SU-DHL-6 (cell line): ENCODE measurements around the gene ARHGAP29.

Source experiments
- H2AFZ ChIP-seq: fragments of 200-600 bp; sonication (generic); 2 replicates; pipeline ENCODE4 v1.6.1; 2014; ENCODE audit warnings: low read depth, mild to moderate bottlenecking, moderate library complexity, mixed read lengths, antibody characterized with exemption, low read length; ENCODE audit not compliant: severe bottlenecking
- H3F3A ChIP-seq: fragments of 200-600 bp; shearing (Covaris generic); 2 replicates; pipeline ENCODE4 v1.6.0; 2016; ENCODE audit warnings: antibody characterized with exemption, mild to moderate bottlenecking; ENCODE audit not compliant: insufficient read depth
- H3K27ac ChIP-seq: fragments of 200-600 bp; sonication (generic); 2 replicates; pipeline ENCODE4 v1.5.1; 2016; ENCODE audit warnings: low read depth, mild to moderate bottlenecking, low read length, moderate library complexity, mixed read lengths
- H3K27me3 ChIP-seq: fragments of 200-600 bp; sonication (generic), shearing (Covaris generic); 2 replicates; pipeline ENCODE4 v1.6.0; 2014; ENCODE audit warnings: mild to moderate bottlenecking, low read length
- H3K36me3 ChIP-seq: fragments of 200-600 bp; sonication (generic); 2 replicates; pipeline ENCODE4 v1.6.1; 2014; ENCODE audit warnings: mild to moderate bottlenecking, low read length, mixed read lengths
- H3K4me2 ChIP-seq: fragments of 300-600, 200-600 bp; shearing (Covaris generic), sonication (generic); 2 replicates; pipeline ENCODE4 v1.6.0; 2014; ENCODE audit warnings: low read length, low read depth, mild to moderate bottlenecking; ENCODE audit not compliant: poor library complexity, severe bottlenecking
- H3K4me3 ChIP-seq: fragments of 200-600 bp; sonication (generic); 2 replicates; pipeline ENCODE4 v1.5.1; 2014; ENCODE audit warnings: antibody characterized with exemption, low read length, mild to moderate bottlenecking, mixed read lengths; ENCODE audit not compliant: insufficient read depth, poor library complexity, severe bottlenecking
- H3K79me2 ChIP-seq: fragments of 200-600 bp; sonication (generic); 2 replicates; pipeline ENCODE4 v1.6.1; 2014; ENCODE audit warnings: mild to moderate bottlenecking, low read length, moderate library complexity; ENCODE audit not compliant: insufficient read depth
- H3K9ac ChIP-seq: fragments of 200-600 bp; sonication (generic); 2 replicates; pipeline ENCODE4 v1.7.0; 2014; ENCODE audit warnings: mild to moderate bottlenecking, low read length
- H3K9me2 ChIP-seq: fragments of 200-600 bp; sonication (generic); replicated peaks from 2 replicates; pipeline ENCODE4 v1.6.1; 2014; ENCODE audit warnings: low read length; ENCODE audit not compliant: insufficient read depth
- H3K9me3 ChIP-seq: fragments of 200-600 bp; sonication (generic); 2 replicates; pipeline ENCODE4 v1.6.1; 2014; ENCODE audit warnings: low read length, mixed read lengths; ENCODE audit not compliant: insufficient read depth
- H4K20me1 ChIP-seq: fragments of 200-600 bp; sonication (generic); 2 replicates; pipeline ENCODE4 v1.6.1; 2014; ENCODE audit warnings: low read depth, mild to moderate bottlenecking, antibody characterized with exemption, low read length, moderate library complexity, mixed read lengths
- EZH2phosphoT487 ChIP-seq: fragments of 200-600 bp; sonication (generic), shearing (Covaris generic); conservative IDR thresholded peaks from 2 replicates; pipeline ENCODE4 v1.6.1; 2018; ENCODE audit warnings: mild to moderate bottlenecking, antibody characterized with exemption, low read length, moderate library complexity, mixed read lengths
- TF ChIP-seq, protein P1 (sequence below): fragments of 200-600 bp; sonication (generic); IDR thresholded peaks from one replicate; pipeline ENCODE4 v1.5.1; 2017; ENCODE audit warnings: antibody characterized with exemption, mild to moderate bottlenecking, low read length, moderate library complexity; ENCODE audit not compliant: insufficient read depth, poor library complexity, severe bottlenecking

ARHGAP29 gene

DNA sequence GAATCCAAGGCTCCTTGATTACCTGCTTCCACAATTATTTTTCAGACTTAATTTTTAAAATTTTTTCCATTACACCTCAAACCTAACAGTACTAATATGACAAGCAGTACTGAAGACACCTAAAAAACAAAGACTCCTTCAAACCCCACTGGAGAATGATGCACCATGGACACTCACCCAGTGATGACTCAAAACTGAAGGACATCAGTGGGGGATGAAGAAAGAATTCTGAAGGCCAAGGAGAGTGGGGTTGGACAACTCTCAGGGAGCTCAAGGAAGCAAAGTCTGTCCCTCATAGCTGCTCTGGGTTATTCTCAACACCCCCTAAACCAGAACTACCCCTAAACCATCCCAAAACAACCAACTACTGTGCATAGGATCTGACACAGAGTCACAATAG lies 2.4 kb upstream of the ARHGAP29 start:
- H3K27me3 ChIP-seq = no peaks in the 10 kb centered on the region
- no peak overlapping the region for H3K4me2 ChIP-seq
- H3K36me3 ChIP-seq = no peaks in the 10 kb centered on the region
- no peaks in the 10 kb centered on the region for H4K20me1 ChIP-seq
- H3K9ac ChIP-seq = no peak overlapping the region
- TF ChIP-seq, protein P1, sequence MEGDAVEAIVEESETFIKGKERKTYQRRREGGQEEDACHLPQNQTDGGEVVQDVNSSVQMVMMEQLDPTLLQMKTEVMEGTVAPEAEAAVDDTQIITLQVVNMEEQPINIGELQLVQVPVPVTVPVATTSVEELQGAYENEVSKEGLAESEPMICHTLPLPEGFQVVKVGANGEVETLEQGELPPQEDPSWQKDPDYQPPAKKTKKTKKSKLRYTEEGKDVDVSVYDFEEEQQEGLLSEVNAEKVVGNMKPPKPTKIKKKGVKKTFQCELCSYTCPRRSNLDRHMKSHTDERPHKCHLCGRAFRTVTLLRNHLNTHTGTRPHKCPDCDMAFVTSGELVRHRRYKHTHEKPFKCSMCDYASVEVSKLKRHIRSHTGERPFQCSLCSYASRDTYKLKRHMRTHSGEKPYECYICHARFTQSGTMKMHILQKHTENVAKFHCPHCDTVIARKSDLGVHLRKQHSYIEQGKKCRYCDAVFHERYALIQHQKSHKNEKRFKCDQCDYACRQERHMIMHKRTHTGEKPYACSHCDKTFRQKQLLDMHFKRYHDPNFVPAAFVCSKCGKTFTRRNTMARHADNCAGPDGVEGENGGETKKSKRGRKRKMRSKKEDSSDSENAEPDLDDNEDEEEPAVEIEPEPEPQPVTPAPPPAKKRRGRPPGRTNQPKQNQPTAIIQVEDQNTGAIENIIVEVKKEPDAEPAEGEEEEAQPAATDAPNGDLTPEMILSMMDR = no peak
- TF ChIP-seq EZH2phosphoT487 = no peak
- no peaks in the 10 kb centered on the region for H3K9me2 ChIP-seq
- no peak overlapping the region for H3K27ac ChIP-seq
- no peaks in the 10 kb centered on the region for H3F3A ChIP-seq
- H2AFZ ChIP-seq = no peak overlapping the region
- H3K9me3 ChIP-seq = no peaks in the 10 kb centered on the region
- no peak overlapping the region for H3K4me3 ChIP-seq
- no peaks in the 10 kb centered on the region for H3K79me2 ChIP-seq

DNA sequence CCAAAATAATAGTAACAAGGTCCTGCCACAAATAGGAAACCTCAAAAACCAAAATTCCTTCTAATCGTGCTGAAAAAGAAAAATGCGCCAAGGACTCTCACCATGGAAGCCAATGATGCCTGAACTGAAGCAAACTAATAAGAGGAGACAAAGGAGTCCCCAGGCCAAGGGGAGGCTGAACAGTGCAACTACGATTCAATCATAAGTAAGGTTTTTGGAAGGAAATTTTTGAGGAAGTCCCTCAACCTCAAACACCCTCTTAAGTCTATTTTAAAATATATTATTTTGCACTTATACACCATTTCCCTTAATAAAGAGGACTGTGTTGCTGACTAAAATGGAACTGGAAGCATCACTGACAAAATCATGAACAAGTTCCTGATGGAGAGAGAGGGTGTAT lies 1.7 kb upstream of the ARHGAP29 start:
- no peak overlapping the region for H3K4me2 ChIP-seq
- no peaks in the 10 kb centered on the region for H3K9me2 ChIP-seq
- no peaks in the 10 kb centered on the region for H3F3A ChIP-seq
- no peaks in the 10 kb centered on the region for H3K9me3 ChIP-seq
- no peak overlapping the region for H3K9ac ChIP-seq
- no peak overlapping the region for H2AFZ ChIP-seq
- H3K79me2 ChIP-seq = no peaks in the 10 kb centered on the region
- no peak overlapping the region for H3K27ac ChIP-seq
- no peaks in the 10 kb centered on the region for H4K20me1 ChIP-seq
- H3K4me3 ChIP-seq = no peak overlapping the region
- no peaks in the 10 kb centered on the region for H3K27me3 ChIP-seq
- H3K36me3 ChIP-seq = no peaks in the 10 kb centered on the region
- TF ChIP-seq EZH2phosphoT487 = no peak
- TF ChIP-seq, protein P1 = no peak

DNA sequence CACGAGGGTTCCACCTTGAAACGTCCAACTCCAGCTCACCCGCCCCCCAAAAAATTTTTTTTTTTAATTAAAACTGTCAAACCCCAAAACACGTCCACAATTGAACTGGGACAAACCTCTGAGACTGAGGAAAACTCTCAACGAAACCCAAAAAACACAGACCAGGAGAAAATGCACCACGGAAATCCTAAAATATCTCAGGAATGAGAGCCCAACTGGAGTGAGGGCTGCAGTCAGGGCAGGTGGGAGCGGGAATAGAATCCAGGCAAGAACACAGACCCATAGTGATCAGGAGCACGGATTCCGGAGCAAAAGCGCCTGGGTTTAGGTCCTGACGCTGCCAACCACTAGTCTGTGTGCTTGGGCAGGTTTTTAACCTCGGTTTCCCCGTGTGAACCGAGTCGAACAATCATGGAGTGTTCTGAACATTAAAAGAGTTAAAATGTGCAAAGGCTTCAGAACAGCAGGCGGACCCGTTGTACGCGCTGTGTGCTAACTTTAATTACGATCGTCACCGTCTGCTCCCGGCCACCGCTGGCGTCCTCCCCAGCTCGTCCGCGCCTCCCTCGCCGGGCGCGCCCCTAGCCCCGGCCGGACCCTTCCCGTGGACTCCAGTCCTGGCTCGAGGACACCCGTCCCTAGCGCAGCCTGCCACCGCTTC lies 624 bp downstream of the ARHGAP29 start:
- TF ChIP-seq, protein P1 = no peak
- no peak for TF ChIP-seq EZH2phosphoT487
- Histone ChIP-seq H4K20me1 (no peaks in the 10 kb centered on the region), H3F3A (no peaks in the 10 kb centered on the region)

More for the DNA sequence above, 624 bp downstream of the ARHGAP29 start:
- Histone ChIP-seq H3K9me3 (no peaks in the 10 kb centered on the region), H3K9ac (peak overlapping the region; percentile 32), H3K9me2 (no peaks in the 10 kb centered on the region), H3K79me2 (no peaks in the 10 kb centered on the region), H3K27ac (no peak overlapping the region), H3K36me3 (no peaks in the 10 kb centered on the region), H2AFZ (peak overlapping the region; percentile 84), H3K4me3 (peak overlapping the region; percentile 44), H3K27me3 (no peaks in the 10 kb centered on the region), H3K4me2 (peak overlapping the region; percentile 59)
